GM23338 (cell line): ENCODE data around the gene CBX6. TPM values are rescaled to one million over a fixed set of nuclear protein-coding genes. Genes with fewer than 3 reads are reported as not detected.

ENCODE experiments used
- ATAC-seq: fragments of 200-7000 bp; cut with Tn5 transposase; 3 replicates; pipeline ENCODE4 v1.9.1; 2020
- DNase-seq: peaks from one replicate; pipeline ENCODE4 v3.0.0-alpha.2; 2015; ENCODE audit warnings: low spot score
- H2AFZ ChIP-seq: fragments of 200-600 bp; sonication (generic); 2 replicates; pipeline ENCODE4 v1.8.0; 2016; ENCODE audit warnings: antibody characterized with exemption, mild to moderate bottlenecking, moderate library complexity
- H3F3A ChIP-seq: fragments of 200-600 bp; sonication (generic); replicated peaks from 2 replicates; pipeline ENCODE4 v1.8.0; 2017; ENCODE audit warnings: antibody characterized with exemption, mixed run types, low read depth
- H3K27ac ChIP-seq: fragments of 200-600 bp; sonication (generic); 2 replicates; pipeline ENCODE4 v1.6.1; 2016; ENCODE audit warnings: low read depth
- H3K27me3 ChIP-seq: fragments of 200-600 bp; sonication (generic); 2 replicates; pipeline ENCODE4 v1.8.0; 2016; ENCODE audit warnings: mild to moderate bottlenecking, mixed run types, moderate library complexity; ENCODE audit not compliant: insufficient read depth
- H3K36me3 ChIP-seq: fragments of 200-600 bp; sonication (generic); 2 replicates; pipeline ENCODE4 v1.8.0; 2016; ENCODE audit warnings: mild to moderate bottlenecking; ENCODE audit not compliant: insufficient read depth
- H3K4me1 ChIP-seq: fragments of 200-600 bp; sonication (generic); 2 replicates; pipeline ENCODE4 v1.8.0; 2016; ENCODE audit warnings: mild to moderate bottlenecking, moderate library complexity; ENCODE audit not compliant: insufficient read depth
- H3K4me2 ChIP-seq: fragments of 200-600 bp; sonication (generic); 2 replicates; pipeline ENCODE4 v1.7.1; 2017; ENCODE audit warnings: mixed run types
- H3K4me3 ChIP-seq: fragments of 200-600 bp; sonication (generic); 2 replicates; pipeline ENCODE4 v1.6.1; 2016; ENCODE audit warnings: mixed run types
- H3K79me2 ChIP-seq: fragments of 200-600 bp; sonication (generic); replicated peaks from 2 replicates; pipeline ENCODE4 v1.8.0; 2017; ENCODE audit warnings: mild to moderate bottlenecking; ENCODE audit not compliant: insufficient read depth
- H3K9me2 ChIP-seq: fragments of 200-600 bp; sonication (generic); 2 replicates; pipeline ENCODE4 v1.8.0; 2017; ENCODE audit not compliant: insufficient read depth
- H4K20me1 ChIP-seq: fragments of 200-600 bp; sonication (generic); replicated peaks from 2 replicates; pipeline ENCODE4 v1.8.0; 2017; ENCODE audit warnings: mild to moderate bottlenecking; ENCODE audit not compliant: insufficient read depth
- H3K27ac Mint-ChIP-seq: 2 replicates; pipeline ENCODE4 v1.8.0; 2020; ENCODE audit warnings: inconsistent platforms, mild to moderate bottlenecking, moderate library complexity, mixed read lengths
- H3K27me3 Mint-ChIP-seq: 3 replicates; pipeline ENCODE4 v1.8.0; 2022; ENCODE audit warnings: low read depth, mild to moderate bottlenecking, moderate library complexity, mixed read lengths, inconsistent platforms; ENCODE audit not compliant: insufficient read depth, poor library complexity
- H3K36me3 Mint-ChIP-seq: 3 replicates; pipeline ENCODE4 v1.8.0; 2021; ENCODE audit warnings: low read depth, mild to moderate bottlenecking, inconsistent platforms, moderate library complexity, mixed read lengths
- H3K4me1 Mint-ChIP-seq: 3 replicates; pipeline ENCODE4 v1.8.0; 2020; ENCODE audit warnings: mild to moderate bottlenecking, inconsistent platforms, mixed read lengths
- H3K4me3 Mint-ChIP-seq: 3 replicates; pipeline ENCODE4 v1.8.0; 2021; ENCODE audit warnings: moderate library complexity, mild to moderate bottlenecking, inconsistent platforms, mixed read lengths
- H3K9me3 Mint-ChIP-seq: 3 replicates; pipeline ENCODE4 v1.8.0; 2020; ENCODE audit warnings: moderate library complexity, mild to moderate bottlenecking, inconsistent platforms, mixed read lengths
- CREB1 ChIP-seq: fragments of 250-450 bp; sonication (Bioruptor Pico); IDR thresholded peaks from 2 replicates; pipeline ENCODE4 v1.5.0; 2020; ENCODE audit warnings: low read depth, mild to moderate bottlenecking, moderate library complexity
- EZH2 ChIP-seq: fragments of 200-600 bp; sonication (generic); IDR thresholded peaks from one replicate; pipeline ENCODE4 v1.8.0; 2017; ENCODE audit warnings: antibody characterized with exemption, mild to moderate bottlenecking, low read depth; ENCODE audit not compliant: unreplicated experiment
- NANOG ChIP-seq: IDR thresholded peaks from 2 replicates; pipeline ENCODE4 v1.6.1; 2016; ENCODE audit warnings: antibody characterized with exemption, borderline replicate concordance
- POLR2AphosphoS5 ChIP-seq: IDR thresholded peaks from 2 replicates; pipeline ENCODE4 v1.6.1; 2016; ENCODE audit warnings: antibody characterized with exemption, low read depth
- STAT1 ChIP-seq: IDR thresholded peaks from one replicate; pipeline ENCODE4 v1.6.1; 2016; ENCODE audit warnings: antibody characterized with exemption; ENCODE audit not compliant: unreplicated experiment
- ZNF114 ChIP-seq: fragments of 250-450 bp; sonication (Bioruptor Pico); IDR thresholded peaks from 2 replicates; pipeline ENCODE4 v1.5.0; 2020; ENCODE audit warnings: mild to moderate bottlenecking, moderate library complexity
- ZNF331 ChIP-seq: fragments of 250-450 bp; sonication (Bioruptor Pico); IDR thresholded peaks from 2 replicates; pipeline ENCODE4 v1.5.0; 2020; ENCODE audit warnings: low read depth, mild to moderate bottlenecking, moderate library complexity
- polyA plus RNA-seq: library from polyadenylated mRNA; unstranded; fragments of >200 nt; fragmentation: Nextera tagmentation; extraction: Ambion mirVana; gene quantifications from 2 replicates; pipeline ENCODE4 v1.2.1, GENCODE V29; 2016
- total RNA-seq: library from RNA; depleted of rRNA; stranded (reverse); fragments of >200 nt; shearing (Covaris generic); gene quantifications from 2 replicates; pipeline ENCODE4 v1.2.3, GENCODE V29; 2014
- TF ChIP-seq, protein P1 (sequence below), 2 experiments: fragments of 200-600 bp in 1 of 2; sonication (generic) in 1 of 2; conservative IDR thresholded peaks; 2 replicates each; pipeline versions ENCODE4 v1.5.1 to v1.6.1; 2016 to 2017; ENCODE audit warnings: antibody characterized with exemption in 2 of 2, low read depth in 2 of 2, mild to moderate bottlenecking in 2 of 2, moderate library complexity in 1 of 2
- TF ChIP-seq, protein P2 (sequence below): IDR thresholded peaks from one replicate; pipeline ENCODE4 v1.6.1; 2018; ENCODE audit warnings: antibody characterized with exemption; ENCODE audit not compliant: unreplicated experiment

CBX6 gene
- total and polyA plus RNA-seq, 2 experiments from 2014 or later = 18.5 to 23.0 TPM

DNA sequence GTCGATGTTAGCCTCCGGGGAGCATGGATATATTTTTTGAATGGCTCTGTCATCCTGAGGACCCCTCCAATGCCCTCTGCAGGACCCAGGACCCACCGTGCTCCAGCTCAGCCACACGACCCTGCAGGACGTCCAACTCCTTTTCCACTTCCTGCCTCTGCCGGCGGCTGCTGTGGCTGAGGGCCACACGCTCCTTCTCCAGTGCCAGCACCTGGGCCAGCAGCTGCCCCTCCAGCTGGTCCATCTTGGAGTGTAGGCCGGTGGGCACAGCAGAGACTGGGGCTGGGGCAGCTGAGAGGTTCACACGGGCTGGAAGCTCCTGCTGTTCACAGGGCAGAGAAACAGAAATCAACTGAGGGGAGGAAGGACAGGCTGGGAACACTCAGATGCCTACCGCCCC is 43.8 kb downstream of the CBX6 start:
- no peak overlapping the region for H3K4me2 ChIP-seq
- no peaks in the 10 kb centered on the region for H3K36me3 ChIP-seq
- H3K4me1 ChIP-seq = no peaks in the 10 kb centered on the region
- H3K4me3 Mint-ChIP-seq = no peak overlapping the region
- DNase-seq (no peak), ATAC-seq (no peak)
- no peaks in the 10 kb centered on the region for H3K79me2 ChIP-seq
- TF ChIP-seq ZNF331 (CRISPR knock-in tag) = no peak
- H3K4me1 Mint-ChIP-seq = peaks cover 6% of the 10 kb centered on the region
- H2AFZ ChIP-seq = no peak overlapping the region
- no peaks in the 10 kb centered on the region; the same call in 1 of the 2 replicates for H4K20me1 ChIP-seq
- H3K9me2 ChIP-seq = no peaks in the 10 kb centered on the region
- H3K4me3 ChIP-seq = no peak overlapping the region
- no peaks in the 10 kb centered on the region for H3K27me3 ChIP-seq
- no peak overlapping the region; the same call in 1 of the 2 replicates for H3K27ac Mint-ChIP-seq
- no peaks in the 10 kb centered on the region; the same call in 2 of the 3 replicates for H3K36me3 Mint-ChIP-seq
- peaks cover 15% of the 10 kb centered on the region for H3K27me3 Mint-ChIP-seq
- no peaks in the 10 kb centered on the region for H3K9me3 Mint-ChIP-seq
- H3K27ac ChIP-seq = no peak overlapping the region
- H3F3A ChIP-seq = no peaks in the 10 kb centered on the region

DNA sequence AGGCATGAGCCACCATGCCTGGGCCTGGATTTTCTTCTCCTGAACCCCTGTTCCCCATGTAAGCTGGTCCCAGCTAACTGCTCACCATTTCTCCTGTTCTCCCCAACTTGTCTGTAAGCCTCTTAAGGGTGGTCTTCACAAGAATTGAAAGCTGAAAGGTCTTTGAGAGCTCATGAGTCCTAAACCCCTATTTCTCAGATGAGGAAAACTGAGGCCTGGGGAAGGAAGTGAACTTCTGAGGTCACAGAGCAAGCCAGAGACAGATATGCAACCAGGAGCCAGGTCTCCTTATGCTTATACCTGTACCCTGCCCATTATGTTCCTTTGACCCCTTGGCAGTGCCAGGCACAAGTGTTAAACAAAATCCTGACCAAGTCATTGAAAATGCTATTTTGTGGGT is 44.5 kb downstream of the CBX6 start:
- Histone ChIP-seq H4K20me1 (no peaks in the 10 kb centered on the region; the same call in 1 of the 2 replicates), H3K27ac (no peak overlapping the region), H3K36me3 (no peaks in the 10 kb centered on the region), H3K4me2 (no peak overlapping the region), H3K79me2 (no peaks in the 10 kb centered on the region), H3K4me3 (no peak overlapping the region), H3K4me1 (no peaks in the 10 kb centered on the region), H3K27me3 (no peaks in the 10 kb centered on the region), H2AFZ (no peak overlapping the region), H3F3A (no peaks in the 10 kb centered on the region), H3K9me2 (no peaks in the 10 kb centered on the region)
- Mint-ChIP-seq H3K4me1 (peaks cover 4% of the 10 kb centered on the region), H3K9me3 (no peaks in the 10 kb centered on the region), H3K4me3 (no peak overlapping the region), H3K27ac (no peak overlapping the region), H3K27me3 (peaks cover 15% of the 10 kb centered on the region), H3K36me3 (no peaks in the 10 kb centered on the region; the same call in 2 of the 3 replicates)
- no peak for TF ChIP-seq EZH2
- TF ChIP-seq, protein P1, sequence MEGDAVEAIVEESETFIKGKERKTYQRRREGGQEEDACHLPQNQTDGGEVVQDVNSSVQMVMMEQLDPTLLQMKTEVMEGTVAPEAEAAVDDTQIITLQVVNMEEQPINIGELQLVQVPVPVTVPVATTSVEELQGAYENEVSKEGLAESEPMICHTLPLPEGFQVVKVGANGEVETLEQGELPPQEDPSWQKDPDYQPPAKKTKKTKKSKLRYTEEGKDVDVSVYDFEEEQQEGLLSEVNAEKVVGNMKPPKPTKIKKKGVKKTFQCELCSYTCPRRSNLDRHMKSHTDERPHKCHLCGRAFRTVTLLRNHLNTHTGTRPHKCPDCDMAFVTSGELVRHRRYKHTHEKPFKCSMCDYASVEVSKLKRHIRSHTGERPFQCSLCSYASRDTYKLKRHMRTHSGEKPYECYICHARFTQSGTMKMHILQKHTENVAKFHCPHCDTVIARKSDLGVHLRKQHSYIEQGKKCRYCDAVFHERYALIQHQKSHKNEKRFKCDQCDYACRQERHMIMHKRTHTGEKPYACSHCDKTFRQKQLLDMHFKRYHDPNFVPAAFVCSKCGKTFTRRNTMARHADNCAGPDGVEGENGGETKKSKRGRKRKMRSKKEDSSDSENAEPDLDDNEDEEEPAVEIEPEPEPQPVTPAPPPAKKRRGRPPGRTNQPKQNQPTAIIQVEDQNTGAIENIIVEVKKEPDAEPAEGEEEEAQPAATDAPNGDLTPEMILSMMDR (conservative IDR thresholded peaks at IDR 0.05; ENCODE audit: low read depth in 2 of 2) = no peak
- TF ChIP-seq CREB1 (CRISPR knock-in tag) = no peak
- TF ChIP-seq STAT1 = no peak
- no peak for TF ChIP-seq ZNF114 (CRISPR knock-in tag)
- TF ChIP-seq POLR2AphosphoS5 = no peak
- DNase-seq (no peak), ATAC-seq (no peak)

DNA sequence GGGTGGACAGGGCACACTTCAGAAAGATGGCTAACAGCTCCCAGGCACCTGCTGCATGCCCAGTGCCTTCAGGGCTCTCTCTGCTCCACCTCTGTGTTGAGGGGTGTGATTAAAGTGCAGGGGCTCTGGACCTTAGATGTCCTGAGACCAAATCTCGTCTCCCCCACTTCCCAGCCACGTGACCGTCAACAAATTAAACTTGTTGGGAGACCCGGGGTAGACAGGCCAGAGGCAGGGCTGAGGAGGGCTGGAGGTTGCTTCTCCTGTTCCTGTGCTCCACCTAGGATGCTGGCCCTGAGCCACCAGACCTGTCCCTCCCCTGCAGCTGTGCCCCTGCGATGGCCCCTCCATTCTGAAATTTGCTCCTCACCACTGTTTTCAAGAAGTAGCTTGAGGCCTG is 45.2 kb downstream of the CBX6 start:
- H3K4me3 ChIP-seq = no peak overlapping the region
- TF ChIP-seq EZH2 = no peak
- TF ChIP-seq ZNF114 (CRISPR knock-in tag) = no peak
- TF ChIP-seq, protein P2, sequence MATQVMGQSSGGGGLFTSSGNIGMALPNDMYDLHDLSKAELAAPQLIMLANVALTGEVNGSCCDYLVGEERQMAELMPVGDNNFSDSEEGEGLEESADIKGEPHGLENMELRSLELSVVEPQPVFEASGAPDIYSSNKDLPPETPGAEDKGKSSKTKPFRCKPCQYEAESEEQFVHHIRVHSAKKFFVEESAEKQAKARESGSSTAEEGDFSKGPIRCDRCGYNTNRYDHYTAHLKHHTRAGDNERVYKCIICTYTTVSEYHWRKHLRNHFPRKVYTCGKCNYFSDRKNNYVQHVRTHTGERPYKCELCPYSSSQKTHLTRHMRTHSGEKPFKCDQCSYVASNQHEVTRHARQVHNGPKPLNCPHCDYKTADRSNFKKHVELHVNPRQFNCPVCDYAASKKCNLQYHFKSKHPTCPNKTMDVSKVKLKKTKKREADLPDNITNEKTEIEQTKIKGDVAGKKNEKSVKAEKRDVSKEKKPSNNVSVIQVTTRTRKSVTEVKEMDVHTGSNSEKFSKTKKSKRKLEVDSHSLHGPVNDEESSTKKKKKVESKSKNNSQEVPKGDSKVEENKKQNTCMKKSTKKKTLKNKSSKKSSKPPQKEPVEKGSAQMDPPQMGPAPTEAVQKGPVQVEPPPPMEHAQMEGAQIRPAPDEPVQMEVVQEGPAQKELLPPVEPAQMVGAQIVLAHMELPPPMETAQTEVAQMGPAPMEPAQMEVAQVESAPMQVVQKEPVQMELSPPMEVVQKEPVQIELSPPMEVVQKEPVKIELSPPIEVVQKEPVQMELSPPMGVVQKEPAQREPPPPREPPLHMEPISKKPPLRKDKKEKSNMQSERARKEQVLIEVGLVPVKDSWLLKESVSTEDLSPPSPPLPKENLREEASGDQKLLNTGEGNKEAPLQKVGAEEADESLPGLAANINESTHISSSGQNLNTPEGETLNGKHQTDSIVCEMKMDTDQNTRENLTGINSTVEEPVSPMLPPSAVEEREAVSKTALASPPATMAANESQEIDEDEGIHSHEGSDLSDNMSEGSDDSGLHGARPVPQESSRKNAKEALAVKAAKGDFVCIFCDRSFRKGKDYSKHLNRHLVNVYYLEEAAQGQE = no peak
- TF ChIP-seq ZNF331 (CRISPR knock-in tag) = no peak
- TF ChIP-seq, protein P1 (conservative IDR thresholded peaks at IDR 0.05; ENCODE audit: low read depth in 2 of 2) = no peak
- no peak for TF ChIP-seq NANOG
- TF ChIP-seq POLR2AphosphoS5 = no peak

More for the DNA sequence above, 45.2 kb downstream of the CBX6 start:
- DNase-seq = no peak
- Histone ChIP-seq H4K20me1 (no peaks in the 10 kb centered on the region; the same call in 1 of the 2 replicates), H3F3A (no peaks in the 10 kb centered on the region), H3K27me3 (no peaks in the 10 kb centered on the region), H3K9me2 (no peaks in the 10 kb centered on the region), H3K27ac (no peak overlapping the region), H3K4me2 (no peak overlapping the region), H3K4me1 (no peaks in the 10 kb centered on the region), H3K36me3 (no peaks in the 10 kb centered on the region), H3K79me2 (no peaks in the 10 kb centered on the region), H2AFZ (no peak overlapping the region)
- H3K27ac Mint-ChIP-seq = no peak overlapping the region
- no peaks in the 10 kb centered on the region; the same call in 2 of the 3 replicates for H3K36me3 Mint-ChIP-seq
- no peaks in the 10 kb centered on the region for H3K9me3 Mint-ChIP-seq
- peaks cover 15% of the 10 kb centered on the region for H3K27me3 Mint-ChIP-seq
- peaks cover 3% of the 10 kb centered on the region for H3K4me1 Mint-ChIP-seq
- ATAC-seq = no peak
- no peak overlapping the region for H3K4me3 Mint-ChIP-seq
